ENCODE results near the gene CAMK1D.

CAMK1D gene

DNA sequence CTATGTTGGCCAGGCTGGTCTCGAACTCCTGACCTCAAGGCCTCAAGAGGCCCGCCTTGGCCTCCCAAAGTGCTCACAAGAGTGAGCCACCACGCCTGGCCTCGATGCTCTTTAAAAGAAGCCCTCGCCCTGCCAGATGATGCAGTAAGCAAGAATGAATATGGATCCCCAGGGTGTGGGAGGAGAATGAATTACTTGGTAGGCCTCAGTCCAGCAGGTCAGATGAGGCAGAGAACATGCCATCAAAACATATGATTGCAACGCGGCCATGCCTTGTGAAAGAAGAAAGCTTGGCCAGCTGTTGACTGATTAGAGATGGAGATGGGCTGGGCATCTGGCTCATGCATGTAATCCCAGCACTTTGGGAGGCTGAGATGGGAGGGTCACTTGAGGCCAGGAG, 68.7 kb downstream of the CAMK1D start:
- Histone ChIP-seq H3K36me3 (ENCODE audit: control insufficient read depth in 2 of 2, insufficient read depth in 1 of 2, low read length in 2 of 2) (no peaks in the 10 kb centered on the region), H3K4me3 (ENCODE audit: low read depth, low read length) (no peak overlapping the region), H3K9me3 (ENCODE audit: control insufficient read depth, insufficient read depth, low read depth, low read length) (no peaks in the 10 kb centered on the region), H3K4me1 (ENCODE audit: control insufficient read depth, insufficient read depth, low read length) (peaks cover 9% of the 10 kb centered on the region; the same call in 1 of the 2 replicates), H3K27ac (ENCODE audit: extremely low read depth, low read depth, low read length) (no peak overlapping the region)
- ChIA-PET CTCF (interaction anchor here (0.6 kb wide), 2 partner anchors 12 to 484 kb away, joined by 3 read pairs; no protein-coding TSS in a partner anchor), POLR2A (no interaction called here)
- TF ChIP-seq ZNF658 (tag by site-specific recombination; IDR thresholded peaks at IDR 0.05) (no peak), ZNF837 (tag by site-specific recombination; IDR thresholded peaks at IDR 0.05) (no peak), ZNF114 (tag by site-specific recombination; IDR thresholded peaks at IDR 0.05) (no peak), ZNF707 (tag by site-specific recombination; IDR thresholded peaks at IDR 0.05) (no peak), ZNF354C (tag by site-specific recombination; IDR thresholded peaks at IDR 0.05; ENCODE audit: borderline replicate concordance, low read depth) (no peak), ZSCAN23 (tag by site-specific recombination; IDR thresholded peaks at IDR 0.05) (no peak), PRDM1 (tag by site-specific recombination; IDR thresholded peaks at IDR 0.05) (no peak), ZNF558 (tag by site-specific recombination; IDR thresholded peaks at IDR 0.05) (no peak), ZNF394 (tag by site-specific recombination; IDR thresholded peaks at IDR 0.05; ENCODE audit: borderline replicate concordance) (no peak), SALL2 (tag by site-specific recombination; IDR thresholded peaks at IDR 0.05; ENCODE audit: borderline replicate concordance) (no peak), ZNF423 (tag by site-specific recombination; IDR thresholded peaks at IDR 0.05) (no peak), ZNF629 (tag by site-specific recombination; IDR thresholded peaks at IDR 0.05) (no peak), SCRT1 (tag by site-specific recombination; IDR thresholded peaks at IDR 0.05; ENCODE audit: borderline replicate concordance) (no peak), ZSCAN5A (tag by site-specific recombination; IDR thresholded peaks at IDR 0.05) (no peak), ZNF549 (tag by site-specific recombination; IDR thresholded peaks at IDR 0.05) (no peak)
- TF ChIP-seq, protein P1, sequence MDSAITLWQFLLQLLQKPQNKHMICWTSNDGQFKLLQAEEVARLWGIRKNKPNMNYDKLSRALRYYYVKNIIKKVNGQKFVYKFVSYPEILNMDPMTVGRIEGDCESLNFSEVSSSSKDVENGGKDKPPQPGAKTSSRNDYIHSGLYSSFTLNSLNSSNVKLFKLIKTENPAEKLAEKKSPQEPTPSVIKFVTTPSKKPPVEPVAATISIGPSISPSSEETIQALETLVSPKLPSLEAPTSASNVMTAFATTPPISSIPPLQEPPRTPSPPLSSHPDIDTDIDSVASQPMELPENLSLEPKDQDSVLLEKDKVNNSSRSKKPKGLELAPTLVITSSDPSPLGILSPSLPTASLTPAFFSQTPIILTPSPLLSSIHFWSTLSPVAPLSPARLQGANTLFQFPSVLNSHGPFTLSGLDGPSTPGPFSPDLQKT (IDR thresholded peaks at IDR 0.05; ENCODE audit: borderline replicate concordance, low read depth, low read length), result no peak
- TF ChIP-seq, protein P2, sequence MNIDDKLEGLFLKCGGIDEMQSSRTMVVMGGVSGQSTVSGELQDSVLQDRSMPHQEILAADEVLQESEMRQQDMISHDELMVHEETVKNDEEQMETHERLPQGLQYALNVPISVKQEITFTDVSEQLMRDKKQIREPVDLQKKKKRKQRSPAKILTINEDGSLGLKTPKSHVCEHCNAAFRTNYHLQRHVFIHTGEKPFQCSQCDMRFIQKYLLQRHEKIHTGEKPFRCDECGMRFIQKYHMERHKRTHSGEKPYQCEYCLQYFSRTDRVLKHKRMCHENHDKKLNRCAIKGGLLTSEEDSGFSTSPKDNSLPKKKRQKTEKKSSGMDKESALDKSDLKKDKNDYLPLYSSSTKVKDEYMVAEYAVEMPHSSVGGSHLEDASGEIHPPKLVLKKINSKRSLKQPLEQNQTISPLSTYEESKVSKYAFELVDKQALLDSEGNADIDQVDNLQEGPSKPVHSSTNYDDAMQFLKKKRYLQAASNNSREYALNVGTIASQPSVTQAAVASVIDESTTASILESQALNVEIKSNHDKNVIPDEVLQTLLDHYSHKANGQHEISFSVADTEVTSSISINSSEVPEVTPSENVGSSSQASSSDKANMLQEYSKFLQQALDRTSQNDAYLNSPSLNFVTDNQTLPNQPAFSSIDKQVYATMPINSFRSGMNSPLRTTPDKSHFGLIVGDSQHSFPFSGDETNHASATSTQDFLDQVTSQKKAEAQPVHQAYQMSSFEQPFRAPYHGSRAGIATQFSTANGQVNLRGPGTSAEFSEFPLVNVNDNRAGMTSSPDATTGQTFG (tag by site-specific recombination; IDR thresholded peaks at IDR 0.05; ENCODE audit: borderline replicate concordance), result no peak

- CTCF ChIA-PET, result interaction anchor here (1.0 kb wide), 1 partner anchor 204 kb away, joined by 3 read pairs; no protein-coding TSS in a partner anchor
- H3K9me3 ChIP-seq (ENCODE audit: control insufficient read depth, insufficient read depth, low read depth, low read length), result no peaks in the 10 kb centered on the region
- no peak overlapping the region for H3K27ac ChIP-seq (ENCODE audit: extremely low read depth, low read depth, low read length)
- H3K4me3 ChIP-seq (ENCODE audit: low read depth, low read length), result no peak overlapping the region
- no peaks in the 10 kb centered on the region for H3K36me3 ChIP-seq (ENCODE audit: control insufficient read depth in 2 of 2, insufficient read depth in 1 of 2, low read length in 2 of 2)
- POLR2A ChIA-PET, result no interaction called here
- peaks cover 9% of the 10 kb centered on the region; the same call in 1 of the 2 replicates for H3K4me1 ChIP-seq (ENCODE audit: control insufficient read depth, insufficient read depth, low read length)
- no peak for TF ChIP-seq ZNF776 (tag by site-specific recombination; IDR thresholded peaks at IDR 0.05; ENCODE audit: borderline replicate concordance)
- TF ChIP-seq ZSCAN5A (tag by site-specific recombination; IDR thresholded peaks at IDR 0.05), result no peak
- no peak for TF ChIP-seq GFI1B (tag by site-specific recombination; IDR thresholded peaks at IDR 0.05)
- TF ChIP-seq ZBTB49 (tag by site-specific recombination; IDR thresholded peaks at IDR 0.05; ENCODE audit: low read depth), result no peak
- no peak for TF ChIP-seq ZNF214 (tag by site-specific recombination; IDR thresholded peaks at IDR 0.05; ENCODE audit: borderline replicate concordance)
- TF ChIP-seq ZNF530 (tag by site-specific recombination; IDR thresholded peaks at IDR 0.05; ENCODE audit: low read depth), result no peak
- TF ChIP-seq ZNF629 (tag by site-specific recombination; IDR thresholded peaks at IDR 0.05), result peak; percentile 49
- TF ChIP-seq ZNF843 (tag by site-specific recombination; IDR thresholded peaks at IDR 0.05), result no peak
These were observed 69.4 kb downstream of the CAMK1D start for GRCh38 chr10:12418725-12419261.

Measured in HEK293 (cell line).